HepG2 (cell line): ENCODE results near the gene JTB. TPM values are rescaled to one million over a fixed set of nuclear protein-coding genes. Genes with fewer than 3 reads are reported as not detected.
A peak's percentile ranks its signal among the peaks of the same experiment; 100 is the strongest.

Source experiments
- ATAC-seq: fragments of 200-7000 bp; cut with Tn5 transposase; 3 replicates; pipeline ENCODE4 v1.9.1; 2020; ENCODE audit warnings: mild to moderate bottlenecking, moderate library complexity
- BruUV-seq: library from RNA; stranded (reverse); fragments of 400-500 nt; replicated peaks from 2 replicates; lab custom pipeline; 2021; lab: Mats Ljungman, UMichigan
- CTCF ChIA-PET: fragments of 300-600 bp; formaldehyde crosslinking; extraction: SDS; loops from one replicate; lab custom pipeline; 2021; ENCODE audit warnings: low total read pairs, inconsistent platforms, low intra/inter-chr PET ratio; lab: Yijun Ruan, JAX
- POLR2A ChIA-PET: fragments of 350-600 bp; sonication (Branson Sonifier 250); formaldehyde crosslinking; loops from one replicate; lab custom pipeline; 2020; ENCODE audit warnings: antibody characterized with exemption, inconsistent platforms; lab: Yijun Ruan, JAX
- DNase-seq: peaks from one replicate; pipeline ENCODE4 v3.0.0-alpha.2; 2015; ENCODE audit warnings: low spot score
- FAIRE-seq: peaks from 3 replicates; lab custom pipeline; 2011; peaks lifted over from hg19 to GRCh38; lab: Jason Lieb, UNC
- H2AFZ ChIP-seq: one replicate; pipeline ENCODE4 v1.6.1; 2011; ENCODE audit warnings: low read length, inconsistent platforms
- H3K27ac ChIP-seq: fragments of 300-600 bp; 3 replicates; pipeline ENCODE4 v1.8.0; 2011; ENCODE audit warnings: mixed run types, mild to moderate bottlenecking, mixed read lengths, low read length, inconsistent platforms; ENCODE audit not compliant: insufficient read depth; ENCODE audit errors: extremely low read length
- H3K27me3 ChIP-seq, 2 experiments: fragments of 200-600 bp in 1 of 2; 2 replicates in 1 of 2; 3 replicates in 1 of 2; pipeline versions ENCODE4 v1.6.0 to v1.8.0; 2011; ENCODE audit warnings: low read length in 2 of 2, mild to moderate bottlenecking in 2 of 2, moderate library complexity in 2 of 2, inconsistent platforms in 1 of 2; ENCODE audit not compliant: insufficient read depth in 2 of 2, control insufficient read depth in 1 of 2
- H3K36me3 ChIP-seq, 2 experiments: fragments of 200-600 bp in 1 of 2; replicated peaks in 1 of 2; 2 replicates in 1 of 2; 3 replicates in 1 of 2; pipeline versions ENCODE4 v1.5.1 to v1.8.0; 2011; ENCODE audit warnings: low read length in 2 of 2, inconsistent platforms in 1 of 2; ENCODE audit not compliant: insufficient read depth in 2 of 2, control insufficient read depth in 1 of 2
- H3K4me1 ChIP-seq: 2 replicates; pipeline ENCODE4 v1.5.1; 2012; ENCODE audit warnings: low read length, inconsistent platforms; ENCODE audit not compliant: insufficient read depth
- H3K4me2 ChIP-seq: 2 replicates; pipeline ENCODE4 v1.6.0; 2011; ENCODE audit warnings: low read depth, low read length, inconsistent platforms
- H3K4me3 ChIP-seq, 3 experiments: fragments of 200-600 bp in 1 of 3; sonication (generic), shearing (Covaris generic) in 1 of 3; replicated peaks in 1 of 3; 2 replicates each; pipeline ENCODE4 v1.5.1; 2011 to 2016; ENCODE audit warnings: low read length in 3 of 3, inconsistent platforms in 2 of 3, low read depth in 2 of 3, mild to moderate bottlenecking in 2 of 3, control low read depth in 1 of 3, mixed read lengths in 1 of 3; ENCODE audit not compliant: insufficient read depth in 1 of 3
- H3K79me2 ChIP-seq: one replicate; pipeline ENCODE4 v1.6.1; 2011; ENCODE audit warnings: low read length, inconsistent platforms; ENCODE audit not compliant: insufficient read depth
- H3K9ac ChIP-seq: 2 replicates; pipeline ENCODE4 v1.6.0; 2011; ENCODE audit warnings: mild to moderate bottlenecking, low read depth, low read length, inconsistent platforms; ENCODE audit not compliant: insufficient read depth
- H3K9me3 ChIP-seq: 2 replicates; pipeline ENCODE4 v1.5.1; 2012; ENCODE audit warnings: mild to moderate bottlenecking, low read length
- H4K20me1 ChIP-seq: 2 replicates; pipeline ENCODE4 v1.6.0; 2011; ENCODE audit warnings: inconsistent platforms, mild to moderate bottlenecking, low read length, moderate library complexity; ENCODE audit not compliant: insufficient read depth
- ARID2 ChIP-seq: sonication (generic); formaldehyde crosslinking; IDR thresholded peaks from 2 replicates; pipeline ENCODE4 v1.8.1; 2022; ENCODE audit warnings: mild to moderate bottlenecking, missing genetic modification reagents, borderline replicate concordance
- ATF7-NPFF ChIP-seq: sonication (generic); formaldehyde crosslinking; IDR thresholded peaks from 2 replicates; pipeline ENCODE4 v1.8.1; 2023; ENCODE audit warnings: mild to moderate bottlenecking, low read depth, missing genetic modification reagents, moderate library complexity
- HNRNPK ChIP-seq: fragments of 200-400 bp; formaldehyde crosslinking; IDR thresholded peaks from 2 replicates; pipeline ENCODE4 v1.6.1; 2018; ENCODE audit warnings: low read length, low read depth, moderate library complexity, mild to moderate bottlenecking; ENCODE audit not compliant: poor library complexity, severe bottlenecking
- IRX3 ChIP-seq: sonication (generic); formaldehyde crosslinking; IDR thresholded peaks from 2 replicates; pipeline ENCODE4 v1.8.1; 2023; ENCODE audit warnings: mild to moderate bottlenecking, low read depth, missing genetic modification reagents, borderline replicate concordance
- MAFK ChIP-seq, 2 experiments: IDR thresholded peaks in 1 of 2; conservative IDR thresholded peaks in 1 of 2; 2 replicates each; pipeline ENCODE4 v1.6.1; 2011; ENCODE audit warnings: improper control_type of control experiment in 2 of 2, low read length in 2 of 2
- PTBP1 ChIP-seq: fragments of 200-400 bp; formaldehyde crosslinking; IDR thresholded peaks from 2 replicates; pipeline ENCODE4 v1.6.1; 2018; ENCODE audit warnings: low read length, low read depth; ENCODE audit not compliant: poor library complexity, severe bottlenecking
- RBFOX2 ChIP-seq: fragments of 200-400 bp; formaldehyde crosslinking; IDR thresholded peaks from 2 replicates; pipeline ENCODE4 v1.6.1; 2017; ENCODE audit warnings: low read depth, mild to moderate bottlenecking, low read length
- SP1 ChIP-seq, 2 experiments: fragments of 450-650 bp in 1 of 2; sonication (generic) in 1 of 2; formaldehyde crosslinking in 1 of 2; IDR thresholded peaks; 2 replicates each; pipeline versions ENCODE4 v1.4.0 to v1.6.1; 2016 to 2020; ENCODE audit warnings: missing genetic modification reagents in 1 of 2
- ZBTB7B ChIP-seq: sonication (generic); formaldehyde crosslinking; IDR thresholded peaks from 2 replicates; pipeline ENCODE4 v1.4.0; 2020; ENCODE audit warnings: missing genetic modification reagents
- ZFP1 ChIP-seq: IDR thresholded peaks from 2 replicates; pipeline ENCODE4 v1.6.1; 2016
- ZNF101 ChIP-seq: sonication (generic); formaldehyde crosslinking; IDR thresholded peaks from 2 replicates; pipeline ENCODE4 v1.4.0; 2020; ENCODE audit warnings: mild to moderate bottlenecking, low read depth, missing genetic modification reagents, borderline replicate concordance
- ZNF547 ChIP-seq: sonication (generic); formaldehyde crosslinking; IDR thresholded peaks from 2 replicates; pipeline ENCODE4 v1.5.1; 2020; ENCODE audit warnings: mild to moderate bottlenecking, missing genetic modification reagents
- ZNF607 ChIP-seq: sonication (generic); formaldehyde crosslinking; IDR thresholded peaks from 2 replicates; pipeline ENCODE4 v1.5.1; 2020; ENCODE audit warnings: missing genetic modification reagents, mild to moderate bottlenecking, borderline replicate concordance
- ZNF646 ChIP-seq: sonication (generic); formaldehyde crosslinking; IDR thresholded peaks from 2 replicates; pipeline ENCODE4 v1.9.0; 2021; ENCODE audit warnings: mild to moderate bottlenecking, missing genetic modification reagents
- ZNF766 ChIP-seq: sonication (generic); formaldehyde crosslinking; IDR thresholded peaks from 2 replicates; pipeline ENCODE4 v1.5.0; 2020; ENCODE audit warnings: missing genetic modification reagents, borderline replicate concordance
- ZNF891 ChIP-seq: sonication (generic); formaldehyde crosslinking; IDR thresholded peaks from 2 replicates; pipeline ENCODE4 v1.5.0; 2020; ENCODE audit warnings: mild to moderate bottlenecking, missing genetic modification reagents
- WGBS: methylation state at CpG from one replicate; pipeline ENCODE4 v1.1.6; 2017; ENCODE audit warnings: low lambda C conversion rate; 5-methylcytosine and 5-hydroxymethylcytosine counted together
- in situ Hi-C: cut with HindIII; loops from 2 replicates; pipeline ENCODE4 v1.10.0; 2017; ENCODE audit warnings: low pct_unique_long_range_greater_than_20kb; ENCODE audit not compliant: extremely low pct_ligation_motif_present
- intact Hi-C: fragments of 100-400 bp; cut with micrococcal nuclease; formaldehyde crosslinking; loops from one replicate; pipeline ENCODE4 v1.10.0; 2022; ENCODE audit not compliant: unreplicated experiment
- polyA plus RNA-seq, 8 experiments: library from polyadenylated mRNA; depleted of rRNA in 3 of 8; stranded (reverse) in 7 of 8; unstranded in 1 of 8; fragments of >200 nt; fragmentation: Illumina TruSeq in 4 of 8; extraction: Trizol in 4 of 8; gene quantifications; 2 replicates each; pipeline versions ENCODE4 v1.2.1 to v1.2.3, GENCODE V29; 2011 to 2016; ENCODE audit warnings: low read depth in 4 of 8, missing spikeins in 1 of 8, mixed read lengths in 1 of 8; ENCODE audit not compliant: insufficient read depth in 1 of 8
- total RNA-seq, 5 experiments: library from RNA; depleted of rRNA; stranded (reverse); fragments of >200 nt; fragmentation: Illumina TruSeq; extraction: Trizol; gene quantifications; 2 replicates each; pipeline ENCODE4 v1.2.3, GENCODE V29; 2016; ENCODE audit warnings: low read depth in 1 of 5

JTB gene
- total and polyA plus RNA-seq, 2 of the 13 experiments (the other 11 are each of a cell fraction or from before 2014, with no cell fraction given) = 96.7 to 99.2 TPM

GRCh38 chr1:153945795-153946621 is 31.5 kb downstream of the JTB start:
- Histone ChIP-seq H3K4me3 (peak overlapping the region; percentile 71 to 98 (median 81)), H3K79me2 (peaks cover 11% of the 10 kb centered on the region), H4K20me1 (no peaks in the 10 kb centered on the region), H3K27ac (peak overlapping the region; percentile 71), H2AFZ (no peak overlapping the region), H3K4me2 (peak overlapping the region; percentile 87), H3K9ac (peak overlapping the region; percentile 82), H3K9me3 (no peaks in the 10 kb centered on the region), H3K27me3 (no peaks in the 10 kb centered on the region), H3K36me3 (peaks cover 10 to 51% of the 10 kb centered on the region in 2 experiments; a peak in 4 of 5 replicates), H3K4me1 (peaks cover 40% of the 10 kb centered on the region)
- no peak for DNase-seq
- ChIA-PET CTCF (interaction anchor here (1.1 to 2.2 kb wide), 2 partner anchors 41 to 149 kb away, joined by 3 to 7 read pairs; partner anchors contain the start of gene RAB13), POLR2A (interaction anchor here (0.8 to 5.3 kb wide), 15 partner anchors 10 to 165 kb away, joined by 3 to 43 read pairs (median 8); partner anchors contain the start of genes CREB3L4, CRTC2, GATAD2B and JTB)
- BruUV-seq = no TSS peak
- WGBS = under 1% methylated on average over 25 of the region's 95 CpGs
- peak; percentile 66 for ATAC-seq
- FAIRE-seq = no peak
- intact Hi-C loops (loop anchor here (1.0 to 5.0 kb wide), 3 partner anchors 40 to 326 kb away; partner anchors contain the start of genes HAX1 and RAB13), in situ Hi-C loops (loop anchor here (10.0 kb wide), 1 partner anchor 121 kb away; no protein-coding TSS in a partner anchor)
- TF ChIP-seq MAFK (conservative IDR thresholded peaks at IDR 0.05 in 1 of 2, IDR thresholded peaks at IDR 0.05 in 1 of 2; ENCODE audit: low read length in 2 of 2) = no peak
- TF ChIP-seq HNRNPK = peak; percentile 79
- TF ChIP-seq ZNF607 (CRISPR knock-in tag) = peak; percentile 23; the same call in 1 of the 2 replicates
- no peak; the same call in 1 of the 2 replicates for TF ChIP-seq ZNF891 (CRISPR knock-in tag)
- no peak for TF ChIP-seq ZNF766 (CRISPR knock-in tag)
- no peak for TF ChIP-seq ZFP1 (CRISPR knock-in tag)
- TF ChIP-seq ZNF646 = 0 out of 2 replicates have a peak, but pooled peaks have one; percentile 20
- no peak for TF ChIP-seq IRX3
- TF ChIP-seq ZNF101 (CRISPR knock-in tag) = no peak
- TF ChIP-seq ZNF547 (CRISPR knock-in tag) = no peak; the same call in 1 of the 2 replicates
- peak; percentile 79 for TF ChIP-seq RBFOX2
- 0 out of 2 replicates have a peak, but pooled peaks have one; percentile 16 for TF ChIP-seq ZBTB7B (CRISPR knock-in tag)
- TF ChIP-seq SP1 (IDR thresholded peaks at IDR 0.05) = no peak
- TF ChIP-seq SP1 (CRISPR knock-in tag; IDR thresholded peaks at IDR 0.05) = no peak
- no peak for TF ChIP-seq PTBP1
- TF ChIP-seq ARID2 (CRISPR knock-in tag) = no peak
- no peak for TF ChIP-seq ATF7-NPFF (CRISPR knock-in tag)
